Tibial artery (tissue), 4 donors: ENCODE measurements around the gene PHKB.

Experiments
- DNase-seq, 2 donors: peaks; one replicate each; pipeline ENCODE4 v3.0.0-alpha.2; 2019
- H3K27ac ChIP-seq, 2 donors: fragments of 200-600 bp; sonication (generic) in 1 of 2; 1 replicate in 1 of 2; 2 replicates in 1 of 2; pipeline ENCODE4 v1.5.1; 2018 to 2019; ENCODE audit warnings: mild to moderate bottlenecking in 1 of 2
- H3K27me3 ChIP-seq, 2 donors: fragments of 200-600 bp; sonication (generic) in 1 of 2; one replicate each; pipeline versions ENCODE4 v1.5.1 to v1.6.0; 2016 to 2019
- H3K36me3 ChIP-seq, 3 donors: fragments of 200-600 bp; sonication (generic) in 2 of 3; one replicate each; pipeline ENCODE4 v1.5.1; 2016 to 2019; ENCODE audit warnings: mild to moderate bottlenecking in 2 of 3
- H3K4me1 ChIP-seq, 4 donors: fragments of 200-600 bp; sonication (generic) in 2 of 4; 1 replicate in 3 of 4; 2 replicates in 1 of 4; pipeline ENCODE4 v1.5.1; 2016 to 2019
- H3K4me3 ChIP-seq, 2 donors: fragments of 200-600 bp; sonication (generic) in 1 of 2; 1 replicate in 1 of 2; 2 replicates in 1 of 2; pipeline ENCODE4 v1.5.1; 2018 to 2019; ENCODE audit warnings: mild to moderate bottlenecking in 2 of 2
- H3K9me3 ChIP-seq, 3 donors: fragments of 200-600 bp; sonication (generic) in 1 of 3; one replicate each; pipeline ENCODE4 v1.5.1; 2016 to 2019
- CTCF ChIP-seq, 2 experiments: fragments of 200-600 bp in 1 of 2; fragments of 450-650 bp in 1 of 2; IDR thresholded peaks; one replicate each; pipeline ENCODE4 v1.5.1; 2017 to 2019; ENCODE audit warnings: antibody characterized with exemption in 2 of 2, mild to moderate bottlenecking in 1 of 2, moderate library complexity in 1 of 2
- intact Hi-C: fragments of 100-400 bp; cut with DNase I; formaldehyde crosslinking; loops from one replicate; pipeline ENCODE4 v1.15.0; 2023; ENCODE audit warnings: low total_unique reads

Gene PHKB

DNA sequence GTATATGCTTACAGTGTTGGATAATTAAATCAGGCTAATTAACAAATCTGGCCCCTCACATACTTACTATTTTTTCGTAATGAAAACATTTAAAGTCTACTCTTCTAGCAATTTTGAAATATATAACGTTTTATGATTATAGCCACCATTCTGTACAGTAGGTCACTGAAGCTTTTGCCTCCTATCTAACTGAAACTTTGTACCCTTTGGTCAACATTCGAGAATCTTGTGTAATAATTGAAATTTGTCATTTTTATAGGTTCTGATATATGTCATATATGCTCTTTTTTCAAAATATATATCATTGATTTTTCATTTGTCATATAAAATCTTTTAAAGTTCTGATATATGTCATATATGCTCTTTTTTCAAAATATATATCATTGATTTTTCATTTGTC, 12.7 kb downstream of the PHKB start:
- TF ChIP-seq CTCF (IDR thresholded peaks at IDR 0.05) = no peak
- peaks cover 0 to 19% (median 4%) of the 10 kb centered on the region in 4 donors for H3K4me1 ChIP-seq
- no peaks in the 10 kb centered on the region for H3K9me3 ChIP-seq
- no peak for DNase-seq
- H3K27me3 ChIP-seq = no peaks in the 10 kb centered on the region
- H3K4me3 ChIP-seq = no peak overlapping the region
- intact Hi-C loops = no loop called here
- no peaks in the 10 kb centered on the region for H3K36me3 ChIP-seq
- no peak overlapping the region for H3K27ac ChIP-seq

DNA sequence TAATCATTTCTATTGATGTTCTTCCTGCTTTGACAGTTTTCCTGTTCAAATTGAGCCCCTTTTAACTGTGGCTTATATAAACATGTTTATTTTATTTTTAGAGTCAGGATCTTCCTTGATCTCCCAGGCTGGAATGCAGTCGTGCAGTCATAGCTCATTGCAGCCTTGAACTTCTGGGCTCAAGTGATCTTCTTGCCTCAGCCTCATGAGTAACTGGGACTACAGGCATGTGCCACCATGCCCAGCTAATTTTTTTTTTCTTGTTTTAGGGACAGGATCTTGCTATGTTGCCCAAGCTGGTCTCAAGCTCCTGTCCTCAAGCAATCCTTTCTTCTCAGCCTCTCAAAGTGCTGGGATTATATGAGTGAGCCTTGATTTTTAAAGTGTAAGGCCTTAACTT, 14.7 kb downstream of the PHKB start:
- DNase-seq = no peak
- Histone ChIP-seq H3K4me3 (no peak overlapping the region), H3K27me3 (no peaks in the 10 kb centered on the region), H3K27ac (no peak overlapping the region), H3K36me3 (no peaks in the 10 kb centered on the region), H3K4me1 (peaks cover 0 to 25% (median 4%) of the 10 kb centered on the region in 4 donors), H3K9me3 (no peaks in the 10 kb centered on the region)
- TF ChIP-seq CTCF (IDR thresholded peaks at IDR 0.05) = no peak
- intact Hi-C loops = no loop called here

GRCh38 chr16:47476654-47477345, 15.7 kb downstream of the PHKB start:
- H3K36me3 ChIP-seq = no peaks in the 10 kb centered on the region
- TF ChIP-seq CTCF (IDR thresholded peaks at IDR 0.05) = no peak
- intact Hi-C loops = no loop called here
- DNase-seq = no peak
- no peaks in the 10 kb centered on the region for H3K9me3 ChIP-seq
- H3K27ac ChIP-seq = no peak overlapping the region
- peaks cover 0 to 25% (median 4%) of the 10 kb centered on the region in 4 donors for H3K4me1 ChIP-seq
- no peaks in the 10 kb centered on the region for H3K27me3 ChIP-seq
- no peak overlapping the region for H3K4me3 ChIP-seq

GRCh38 chr16:47477679-47478078, 16.5 kb downstream of the PHKB start:
- H3K4me1 ChIP-seq = peaks cover 0 to 25% (median 4%) of the 10 kb centered on the region in 4 donors

DNA sequence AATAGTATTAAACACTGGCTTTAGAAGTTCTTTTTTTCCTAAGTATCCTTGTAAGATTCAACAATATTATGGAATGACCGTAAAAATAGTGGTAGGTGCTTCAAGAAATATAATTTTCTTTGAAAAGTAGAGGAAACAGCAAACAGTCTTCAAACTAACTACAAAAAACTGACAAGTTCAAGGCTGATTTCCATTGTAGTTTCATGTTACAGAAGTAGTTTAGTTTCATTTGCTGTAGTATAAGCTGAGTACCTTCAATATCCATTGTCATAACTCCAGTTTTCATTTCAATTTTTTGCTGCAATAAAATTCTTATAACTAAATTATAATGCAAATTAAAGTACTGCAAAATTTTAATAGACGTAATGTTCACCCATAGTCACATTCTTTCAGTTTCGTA, 19.3 kb downstream of the PHKB start:
- no peak for DNase-seq
- Histone ChIP-seq H3K4me1 (peaks cover 0 to 28% (median 3%) of the 10 kb centered on the region in 4 donors), H3K27ac (no peak overlapping the region), H3K4me3 (no peak overlapping the region), H3K36me3 (no peaks in the 10 kb centered on the region), H3K27me3 (no peaks in the 10 kb centered on the region), H3K9me3 (no peaks in the 10 kb centered on the region)
- intact Hi-C loops = no loop called here
- TF ChIP-seq CTCF (IDR thresholded peaks at IDR 0.05) = no peak

More at GRCh38 chr16:47477679-47478078, 16.5 kb downstream of the PHKB start:
- intact Hi-C loops = no loop called here
- H3K4me3 ChIP-seq = no peak overlapping the region
- H3K9me3 ChIP-seq = no peaks in the 10 kb centered on the region
- TF ChIP-seq CTCF (IDR thresholded peaks at IDR 0.05) = no peak
- H3K36me3 ChIP-seq = no peaks in the 10 kb centered on the region
- no peak overlapping the region for H3K27ac ChIP-seq
- DNase-seq = no peak
- H3K27me3 ChIP-seq = no peaks in the 10 kb centered on the region
